ENCODE measurements around the gene LUZP2.

GRCh38 chr11:24598641-24599040, 101.8 kb downstream of the LUZP2 start:
- no peak for TF ChIP-seq POLR2AphosphoS5 (IDR thresholded peaks at IDR 0.05)
- no peak for TF ChIP-seq CTCF (IDR thresholded peaks at IDR 0.05)
